ENCODE results near the gene ACTN2.

The ACTN2 gene

DNA sequence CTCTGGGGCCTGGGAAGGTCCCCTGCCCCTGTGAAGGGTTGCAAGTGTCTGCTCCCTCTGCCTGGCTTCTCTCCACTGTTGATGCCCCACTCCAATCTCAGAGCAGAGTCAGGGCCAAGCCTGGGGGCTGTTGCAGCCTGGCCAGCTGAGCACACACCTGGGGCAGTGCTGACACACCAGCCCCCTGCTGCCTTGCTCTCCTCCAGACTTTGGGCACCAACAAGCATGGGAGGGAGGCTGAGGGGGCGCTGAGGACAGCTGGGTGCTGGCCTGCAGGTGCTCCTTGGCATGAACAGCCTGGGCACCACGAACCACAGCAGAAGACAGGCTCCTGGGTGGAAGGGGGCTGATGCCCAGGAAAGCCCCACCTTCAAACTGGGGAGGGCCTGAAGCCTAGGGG, 99.2 kb downstream of the ACTN2 start:
- DNase-seq, result no peak

DNA sequence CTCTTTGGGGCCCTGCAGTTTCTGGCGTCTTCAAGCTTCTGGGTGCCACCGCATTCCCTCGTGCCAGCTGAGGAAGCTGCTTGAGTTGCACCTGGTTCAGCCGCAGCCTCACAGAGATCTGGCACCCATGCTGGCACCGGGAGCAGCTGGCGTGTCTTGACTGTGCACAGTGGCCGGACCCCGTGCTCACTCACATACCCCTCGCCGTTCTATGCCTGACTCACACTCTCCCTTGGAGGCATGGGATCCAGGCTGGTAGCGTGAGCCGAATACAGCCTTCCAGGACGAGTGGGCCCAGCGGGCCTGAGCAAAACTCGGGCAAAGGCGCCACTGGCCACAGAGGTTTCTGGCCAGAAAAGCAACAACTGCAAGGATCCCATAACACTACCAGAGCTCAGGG, 100.2 kb downstream of the ACTN2 start:
- no peak for DNase-seq

DNA sequence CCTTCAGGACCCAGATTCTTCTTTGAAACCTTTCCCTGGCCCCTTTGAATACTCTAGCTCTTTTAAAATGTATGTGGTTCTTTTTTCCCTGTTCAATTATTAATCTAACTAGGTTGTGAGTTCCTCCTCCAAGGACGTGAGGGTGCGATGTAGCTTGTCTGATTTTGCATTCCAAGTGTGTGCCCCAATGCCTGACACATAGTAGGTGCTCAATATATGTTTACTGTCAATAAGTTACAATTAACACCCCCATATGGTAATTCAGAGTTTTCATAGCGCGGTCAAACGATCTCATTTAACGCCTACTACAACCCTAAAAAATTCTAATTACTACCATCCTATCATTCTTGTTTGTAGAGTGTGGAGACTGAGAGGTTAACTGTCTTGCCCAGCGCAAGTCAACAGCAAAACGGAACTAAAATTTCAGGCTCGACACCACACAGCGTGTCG, 108.3 kb downstream of the ACTN2 start:
- DNase-seq, result no peak

DNA sequence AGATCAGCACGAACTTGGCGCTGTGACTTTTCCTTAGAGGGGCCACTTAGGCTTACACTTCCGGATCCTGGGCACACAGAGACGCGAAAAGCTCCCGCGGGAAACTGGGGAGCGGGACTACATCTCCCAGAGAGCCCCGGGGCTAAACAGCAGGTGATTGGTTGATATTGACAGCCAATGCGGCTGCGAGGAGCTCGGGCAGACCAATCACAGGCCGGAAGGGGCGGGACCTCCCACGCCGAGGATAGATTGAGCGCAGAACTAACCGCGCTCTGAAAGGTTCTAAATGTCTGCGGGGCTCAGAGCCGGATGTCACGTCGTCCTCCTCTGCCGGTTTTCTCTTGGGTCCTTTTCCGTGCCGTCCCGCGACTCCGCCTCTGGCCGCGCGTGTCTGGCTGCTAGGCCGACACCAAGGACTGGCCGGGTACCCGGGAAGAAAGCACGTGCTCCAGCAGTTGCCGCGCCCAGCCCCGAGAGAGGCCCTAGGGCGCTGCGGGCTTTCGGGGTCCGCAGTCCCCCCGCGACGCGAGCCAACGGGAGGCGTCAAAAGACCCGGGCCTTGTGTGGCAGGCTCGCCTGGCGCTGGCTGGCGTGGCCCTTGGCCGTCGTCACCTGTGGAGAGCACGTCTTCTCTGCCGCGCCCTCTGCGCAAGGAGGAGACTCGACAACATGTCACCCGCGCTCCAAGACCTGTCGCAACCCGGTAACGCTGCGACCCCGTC, 108.9 kb downstream of the ACTN2 start, which contains the start of gene MTR:
TSS of gene MTR (plus strand) at position 258 of the 722 bp plus-strand sequence. CDS start at position 670, 412 bp downstream.
- DNase-seq, result peak; percentile 96

DNA sequence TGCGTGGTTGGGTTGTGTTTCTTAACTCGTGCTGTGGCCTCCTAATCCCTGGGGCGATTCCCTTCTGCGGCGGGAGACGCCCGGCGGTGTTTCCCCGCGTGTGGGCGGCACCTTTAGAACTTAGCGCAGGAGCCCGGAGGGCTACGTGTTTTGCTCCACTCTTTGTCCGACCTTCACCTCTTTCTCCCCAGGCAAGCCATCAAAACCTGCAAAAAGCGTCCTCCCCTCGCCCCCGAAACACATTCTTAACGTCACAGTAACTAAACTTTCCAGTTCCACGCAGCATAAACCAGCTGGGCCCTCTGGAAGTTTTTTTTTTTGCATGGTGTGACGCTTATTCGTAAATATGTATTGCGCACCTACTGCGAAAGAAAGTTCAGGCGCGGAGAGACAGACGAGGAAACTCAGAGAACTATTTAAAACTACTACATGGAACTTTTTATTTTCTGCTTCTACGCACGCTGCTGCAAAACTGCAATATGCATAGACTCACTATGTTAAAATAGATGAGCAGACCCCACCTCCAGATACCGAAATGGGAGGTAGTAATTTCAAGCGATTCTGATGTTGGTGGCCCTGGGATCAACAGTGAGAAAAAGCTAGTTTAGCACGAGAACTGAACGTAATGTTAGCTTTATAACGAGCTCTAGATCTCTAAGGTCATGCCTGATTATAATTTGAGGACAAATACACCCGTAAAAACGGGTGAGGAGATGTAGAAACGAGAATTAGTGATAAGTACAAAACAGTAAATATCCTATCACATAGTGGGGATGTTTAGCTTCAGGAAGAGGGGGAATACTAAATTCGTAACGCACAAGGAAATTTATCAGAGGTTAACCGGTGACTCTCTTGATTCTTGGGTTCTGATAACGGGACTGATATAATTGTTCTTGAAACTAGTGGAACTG, 109.7 kb downstream of the ACTN2 start:
- DNase-seq, result no peak

DNA sequence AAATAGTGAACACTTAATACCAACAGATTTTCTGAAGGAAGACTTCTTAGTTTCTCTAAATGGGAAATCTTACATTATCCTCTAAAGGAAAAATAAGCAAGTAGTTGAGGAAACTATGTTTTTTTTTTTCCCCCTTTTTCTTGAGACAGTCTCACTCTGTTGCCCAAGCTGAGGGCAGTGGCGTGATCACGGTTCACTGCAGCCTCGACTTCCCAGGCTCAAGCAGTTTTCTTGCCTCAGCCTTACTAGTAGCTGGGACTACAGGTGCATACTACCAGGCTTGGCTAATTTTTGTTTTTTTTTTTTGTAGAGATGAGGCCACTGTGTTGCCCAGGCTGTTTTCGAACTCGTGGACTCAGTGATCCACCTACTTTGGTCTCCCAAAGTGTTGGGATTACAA, 112.7 kb downstream of the ACTN2 start:
- DNase-seq, result no peak

DNA sequence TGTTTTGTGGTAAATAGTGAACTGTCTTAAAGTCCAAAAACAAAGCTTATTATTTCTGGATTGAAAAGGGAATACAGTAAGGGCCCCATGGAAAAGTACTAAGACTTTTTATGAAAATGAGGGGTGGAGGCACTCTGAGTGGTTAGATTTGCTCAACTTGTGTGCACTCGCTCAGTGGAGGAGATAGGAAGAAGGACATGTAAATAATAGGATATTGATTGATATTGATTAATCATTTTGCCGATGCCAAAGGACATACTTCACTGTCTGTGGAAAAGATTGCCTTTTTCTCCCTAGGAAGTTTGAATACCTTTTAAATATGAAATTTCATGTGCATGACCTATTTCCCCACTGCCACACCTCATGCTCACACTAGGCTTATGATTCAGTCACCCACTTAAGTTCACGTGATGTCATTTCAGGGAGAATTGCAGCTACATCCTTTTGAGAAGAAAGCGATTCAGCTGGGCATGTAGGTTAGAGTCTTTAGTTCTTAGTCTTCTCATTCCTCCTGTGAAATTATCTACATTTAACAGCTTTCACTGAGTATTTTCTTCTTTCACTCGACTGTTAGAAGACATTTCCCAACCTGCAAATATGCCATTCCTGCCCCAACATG, 113.8 kb downstream of the ACTN2 start:
- no peak for DNase-seq

DNA sequence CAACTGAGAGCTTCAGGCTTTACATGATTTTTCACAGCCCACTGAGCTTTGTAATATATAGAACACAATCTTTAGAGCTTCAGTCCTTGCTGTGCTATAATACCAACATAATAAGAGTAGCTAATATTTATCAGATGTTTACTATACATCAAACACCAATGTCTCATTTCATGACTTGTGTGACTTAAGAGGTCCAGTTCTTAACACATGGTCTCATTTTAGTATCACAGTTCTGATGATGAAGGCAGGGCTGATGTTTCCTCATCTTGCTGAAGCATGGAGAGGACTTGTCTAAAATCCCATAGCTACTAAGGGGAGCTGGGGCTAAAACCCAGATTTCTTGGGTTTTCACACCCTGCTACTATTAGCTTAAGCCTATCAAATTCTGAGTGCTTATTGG, 114.3 kb downstream of the ACTN2 start:
- no peak for DNase-seq

DNA sequence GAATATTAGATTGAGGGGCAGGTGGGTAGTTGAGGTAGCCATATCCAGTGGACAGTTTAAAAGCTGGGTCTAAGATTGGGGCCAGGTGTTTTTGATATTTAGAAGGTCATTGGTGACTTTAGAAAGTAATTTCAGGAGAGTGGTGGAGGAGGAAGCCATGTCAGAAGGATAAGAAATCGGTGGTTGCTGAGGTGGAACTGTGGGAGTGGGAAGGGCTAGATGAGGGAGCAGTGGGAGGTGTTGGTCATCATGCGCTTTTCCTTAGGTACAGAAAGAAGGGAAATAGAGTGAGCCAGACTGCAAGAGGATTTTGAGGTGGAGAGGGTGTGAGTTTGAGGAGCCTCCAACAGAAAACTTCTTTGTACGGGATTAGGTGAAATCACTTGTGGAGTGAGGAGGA, 116.0 kb downstream of the ACTN2 start:
- DNase-seq, result no peak

DNA sequence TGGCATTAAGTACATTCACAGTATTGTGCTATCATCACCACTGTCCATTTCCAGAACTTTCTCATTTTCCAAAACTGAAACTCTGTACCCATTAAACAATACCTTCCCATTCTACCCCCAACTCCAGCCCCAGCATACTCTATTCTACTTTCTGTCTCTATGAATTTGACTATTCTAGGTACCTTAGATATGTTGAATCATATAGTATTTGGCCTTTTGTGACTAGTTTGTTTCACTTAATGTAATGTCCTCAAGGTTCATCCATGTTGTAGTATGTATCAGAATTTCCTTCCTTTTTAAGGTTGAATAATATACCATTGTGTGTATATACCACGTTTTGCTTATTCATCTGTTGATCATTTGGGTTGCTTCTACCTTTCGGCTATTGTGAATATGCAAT, 120.3 kb downstream of the ACTN2 start:
- no peak for DNase-seq

DNA sequence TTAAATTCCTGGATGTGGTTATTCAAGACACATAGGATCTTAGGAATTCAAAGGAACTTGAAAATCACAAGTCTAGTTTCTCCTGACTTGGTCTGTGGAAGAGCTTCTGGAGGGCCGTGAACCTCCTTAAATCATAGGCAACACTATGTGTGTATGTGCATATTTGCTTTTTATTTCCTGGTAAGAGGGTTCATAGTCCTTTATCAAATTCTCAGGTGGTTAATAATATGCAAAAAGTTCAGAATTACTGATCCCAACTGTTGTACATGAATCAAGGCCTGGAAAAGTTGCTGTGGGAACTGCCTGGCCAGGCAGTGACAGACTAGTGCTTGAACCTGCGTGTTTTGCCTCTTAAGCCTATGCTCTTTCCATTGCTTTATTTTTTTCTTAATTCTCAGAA, 121.7 kb downstream of the ACTN2 start:
- DNase-seq, result no peak

DNA sequence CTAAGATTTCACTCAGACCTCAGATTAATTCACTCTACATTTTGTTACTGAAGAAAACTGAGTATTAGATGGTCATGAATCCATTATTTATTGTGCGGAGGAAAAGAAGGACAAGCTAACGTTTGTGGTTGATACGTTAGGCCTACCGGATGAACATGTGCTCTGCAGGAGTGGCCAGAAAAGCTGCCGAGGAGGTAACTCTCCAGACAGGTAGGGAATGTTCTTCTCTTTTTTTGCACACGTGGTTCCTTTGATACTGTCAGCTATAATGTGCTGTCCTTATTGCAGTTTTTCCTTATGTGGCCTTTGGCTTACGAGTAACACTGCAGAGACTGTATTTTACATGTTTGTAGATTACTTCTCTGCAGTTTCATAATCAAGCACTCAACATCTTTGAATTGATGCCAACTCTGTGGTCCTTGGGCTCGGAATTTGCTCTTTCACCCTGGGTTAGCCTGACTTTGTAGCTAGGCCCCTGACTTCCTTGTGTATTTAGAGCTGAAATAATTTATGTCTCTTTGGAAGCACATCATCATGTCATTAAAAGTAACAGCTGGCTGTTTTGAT, 122.3 kb downstream of the ACTN2 start:
- DNase-seq, result no peak

DNA sequence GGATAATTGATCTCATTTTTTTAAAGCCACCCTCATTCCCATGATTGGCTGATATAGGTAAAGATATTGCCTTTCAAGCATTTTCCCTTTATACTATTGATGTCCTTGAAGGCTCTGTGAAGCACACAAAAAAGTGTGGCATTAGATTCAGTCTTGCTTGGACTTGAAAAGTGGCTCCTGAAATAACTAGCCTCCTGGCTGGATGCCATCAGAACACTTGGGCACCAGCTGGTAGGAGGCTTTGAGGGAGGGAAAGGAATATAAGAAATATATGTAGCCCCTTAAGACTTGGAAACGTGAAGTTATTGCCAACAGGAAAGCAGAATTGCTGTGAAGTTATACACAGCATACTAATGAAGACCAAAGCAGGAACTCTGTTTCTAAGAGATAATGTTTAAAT, 122.8 kb downstream of the ACTN2 start:
- no peak for DNase-seq

DNA sequence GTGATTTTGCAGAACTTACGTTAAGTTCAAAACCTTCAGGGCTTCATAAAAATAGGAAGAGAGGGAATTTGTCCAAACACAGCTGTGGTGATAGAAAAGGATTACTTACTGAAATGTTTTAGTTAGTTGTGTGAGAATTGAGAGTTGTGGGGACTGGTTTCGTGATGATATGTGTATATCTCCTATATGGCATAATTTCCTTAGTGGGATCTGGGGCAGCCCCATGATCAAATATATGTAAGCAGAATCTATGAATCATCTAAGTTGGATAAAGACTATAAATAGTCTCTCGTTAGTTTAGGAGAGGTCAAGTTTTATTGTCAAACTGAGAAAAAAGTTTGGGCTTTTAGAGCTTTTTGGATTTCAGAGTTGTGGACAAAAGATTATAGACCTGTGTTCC, 123.7 kb downstream of the ACTN2 start:
- no peak for DNase-seq

DNA sequence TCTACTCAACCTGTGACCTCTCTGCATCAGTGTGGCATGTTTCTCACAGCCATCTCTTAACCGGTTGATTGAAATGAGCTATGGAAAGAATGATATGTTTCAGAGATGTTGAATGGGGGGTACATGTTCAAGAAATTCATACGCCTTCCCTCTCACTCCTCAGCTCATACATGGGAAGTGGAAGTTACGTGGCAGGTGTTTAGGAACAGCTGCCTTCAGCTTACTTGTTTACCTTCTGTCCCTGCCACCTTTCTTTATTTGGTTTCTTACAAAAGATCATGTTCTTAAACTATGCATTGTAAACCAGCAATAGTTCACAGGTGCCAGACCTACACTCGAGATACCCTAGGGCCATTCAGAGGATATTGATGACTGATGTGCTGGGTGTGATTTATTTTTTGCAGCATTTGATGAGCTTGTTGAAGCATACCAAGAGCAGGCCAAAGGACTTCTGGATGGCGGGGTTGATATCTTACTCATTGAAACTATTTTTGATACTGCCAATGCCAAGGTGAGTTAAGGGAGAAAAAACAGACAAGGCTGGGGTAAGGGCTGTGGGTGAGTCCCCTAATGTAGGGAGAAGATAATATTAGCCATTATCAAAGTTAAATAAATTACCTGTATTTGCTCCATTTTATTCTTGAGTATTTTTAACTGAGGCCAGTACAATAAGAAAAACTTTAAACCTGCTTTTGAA, 126.2 kb downstream of the ACTN2 start:
- no peak for DNase-seq
